Calu3 (cell line): ENCODE data around the gene MYBPH. TPM values are rescaled to one million over a fixed set of nuclear protein-coding genes. Genes with fewer than 3 reads are reported as not detected.

ENCODE experiments used
- BruUV-seq: library from RNA; stranded (reverse); fragments of 400-500 nt; replicated peaks from 2 replicates; lab custom pipeline; 2021; lab: Mats Ljungman, UMichigan
- CTCF ChIA-PET: fragments of 300-600 bp; sonication (Branson Sonifier 250); formaldehyde crosslinking; loops from one replicate; lab custom pipeline; 2022; ENCODE audit warnings: antibody characterized with exemption; lab: Charles Lee
- DNase-seq: peaks from one replicate; pipeline ENCODE4 v3.0.0; 2022
- H3K27ac Mint-ChIP-seq: one replicate; pipeline ENCODE4 v1.8.0; 2022; ENCODE audit warnings: mixed read lengths; ENCODE audit not compliant: unreplicated experiment
- H3K27me3 Mint-ChIP-seq: one replicate; pipeline ENCODE4 v1.8.0; 2022; ENCODE audit warnings: mixed read lengths; ENCODE audit not compliant: unreplicated experiment
- H3K36me3 Mint-ChIP-seq: one replicate; pipeline ENCODE4 v1.8.0; 2022; ENCODE audit warnings: mild to moderate bottlenecking, moderate library complexity, mixed read lengths; ENCODE audit not compliant: insufficient read depth, unreplicated experiment
- H3K4me1 Mint-ChIP-seq: one replicate; pipeline ENCODE4 v1.8.0; 2022; ENCODE audit warnings: mild to moderate bottlenecking, low read depth, mixed read lengths; ENCODE audit not compliant: unreplicated experiment
- H3K4me3 Mint-ChIP-seq: one replicate; pipeline ENCODE4 v1.8.0; 2022; ENCODE audit warnings: mild to moderate bottlenecking, low read depth, moderate library complexity, mixed read lengths; ENCODE audit not compliant: unreplicated experiment
- H3K9me3 Mint-ChIP-seq: one replicate; pipeline ENCODE4 v1.8.0; 2022; ENCODE audit warnings: low read depth, mixed read lengths; ENCODE audit not compliant: unreplicated experiment
- intact Hi-C: fragments of 100-400 bp; cut with micrococcal nuclease; formaldehyde crosslinking; loops from one replicate; pipeline ENCODE4 v1.10.0; 2022; ENCODE audit not compliant: unreplicated experiment
- total RNA-seq: library from RNA; stranded (reverse); gene quantifications from 2 replicates; pipeline ENCODE4 v1.2.3, GENCODE V29; 2022
- TF ChIP-seq, protein P1 (sequence below): fragments of 200-600 bp; IDR thresholded peaks from one replicate; pipeline ENCODE4 v1.8.0; 2022; ENCODE audit warnings: antibody characterized with exemption; ENCODE audit not compliant: unreplicated experiment

The MYBPH gene
- total RNA-seq, 1 experiment from 2014 or later, result not detected

DNA sequence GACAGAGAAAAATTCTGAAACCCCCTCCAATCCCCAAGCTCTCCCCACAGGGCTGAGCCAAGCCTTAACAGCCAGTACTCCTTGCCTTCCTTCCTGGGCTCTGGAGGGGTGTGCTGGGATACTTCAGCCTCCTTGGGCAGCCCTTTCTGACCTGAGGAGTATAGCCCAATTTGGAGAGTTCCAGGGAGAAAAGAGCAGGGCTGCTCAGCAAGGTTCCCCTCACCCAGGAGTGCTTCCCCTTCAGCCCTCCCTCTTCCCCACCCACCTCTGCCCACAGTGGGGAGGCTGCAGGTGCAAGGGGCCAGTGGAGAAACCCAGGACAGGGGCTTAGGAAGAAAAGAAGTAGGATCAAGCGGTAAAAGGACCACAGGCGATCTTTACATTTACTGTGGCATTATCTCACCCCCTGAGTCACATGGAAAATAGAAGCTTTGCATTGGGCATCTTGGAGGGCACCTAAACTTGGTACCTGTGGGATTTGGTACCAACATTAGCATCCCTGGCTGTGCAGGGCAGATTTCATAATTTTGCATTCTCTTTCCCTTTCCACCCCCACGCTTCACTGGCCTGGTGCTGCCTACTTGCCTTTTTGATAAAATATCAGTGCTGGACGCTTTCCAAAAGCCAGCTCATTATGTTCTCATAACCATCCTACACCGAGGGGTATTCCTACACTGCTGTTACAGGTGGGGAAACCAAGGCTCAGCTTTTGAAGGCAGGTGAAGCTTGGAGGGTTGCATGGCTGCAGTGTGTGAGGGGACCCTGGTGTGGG is 50.9 kb downstream of the MYBPH start:
- CTCF ChIA-PET, result interaction anchor here (0.5 to 2.1 kb wide), 5 partner anchors 9 to 956 kb away, joined by 3 to 8 read pairs (median 3); no protein-coding TSS in a partner anchor
- DNase-seq, result no peak
- intact Hi-C loops, result no loop called here
- Mint-ChIP-seq H3K9me3 (no peaks in the 10 kb centered on the region), H3K4me1 (peaks cover 26% of the 10 kb centered on the region), H3K4me3 (no peak overlapping the region), H3K36me3 (peaks cover 8% of the 10 kb centered on the region), H3K27ac (no peak overlapping the region), H3K27me3 (peaks cover 66% of the 10 kb centered on the region)
- TF ChIP-seq, protein P1, sequence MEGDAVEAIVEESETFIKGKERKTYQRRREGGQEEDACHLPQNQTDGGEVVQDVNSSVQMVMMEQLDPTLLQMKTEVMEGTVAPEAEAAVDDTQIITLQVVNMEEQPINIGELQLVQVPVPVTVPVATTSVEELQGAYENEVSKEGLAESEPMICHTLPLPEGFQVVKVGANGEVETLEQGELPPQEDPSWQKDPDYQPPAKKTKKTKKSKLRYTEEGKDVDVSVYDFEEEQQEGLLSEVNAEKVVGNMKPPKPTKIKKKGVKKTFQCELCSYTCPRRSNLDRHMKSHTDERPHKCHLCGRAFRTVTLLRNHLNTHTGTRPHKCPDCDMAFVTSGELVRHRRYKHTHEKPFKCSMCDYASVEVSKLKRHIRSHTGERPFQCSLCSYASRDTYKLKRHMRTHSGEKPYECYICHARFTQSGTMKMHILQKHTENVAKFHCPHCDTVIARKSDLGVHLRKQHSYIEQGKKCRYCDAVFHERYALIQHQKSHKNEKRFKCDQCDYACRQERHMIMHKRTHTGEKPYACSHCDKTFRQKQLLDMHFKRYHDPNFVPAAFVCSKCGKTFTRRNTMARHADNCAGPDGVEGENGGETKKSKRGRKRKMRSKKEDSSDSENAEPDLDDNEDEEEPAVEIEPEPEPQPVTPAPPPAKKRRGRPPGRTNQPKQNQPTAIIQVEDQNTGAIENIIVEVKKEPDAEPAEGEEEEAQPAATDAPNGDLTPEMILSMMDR, result no peak
- no TSS peak for BruUV-seq

DNA sequence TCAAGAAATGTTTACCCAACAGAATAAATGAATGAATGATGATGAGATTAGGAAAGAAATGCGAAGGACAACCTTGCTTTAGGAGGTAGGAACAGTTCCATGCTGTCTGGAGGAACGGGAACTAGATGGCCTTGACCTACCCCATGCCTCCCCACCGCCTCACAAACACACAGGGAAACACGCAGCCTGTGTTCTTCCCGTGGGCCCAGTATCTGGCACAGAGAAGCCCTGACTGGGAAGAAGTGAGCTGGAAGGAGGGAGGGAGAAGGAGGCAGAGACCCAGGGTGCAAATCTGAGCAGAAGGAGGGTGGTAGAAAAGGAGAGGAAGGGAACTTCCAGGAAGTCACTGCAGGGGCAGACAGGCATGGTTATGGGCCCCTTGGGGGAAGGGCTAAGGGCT is 51.6 kb downstream of the MYBPH start:
- Mint-ChIP-seq H3K4me3 (no peak overlapping the region), H3K9me3 (no peaks in the 10 kb centered on the region), H3K36me3 (peaks cover 8% of the 10 kb centered on the region), H3K4me1 (peaks cover 19% of the 10 kb centered on the region), H3K27ac (no peak overlapping the region), H3K27me3 (peaks cover 58% of the 10 kb centered on the region)
- DNase-seq, result no peak
- TF ChIP-seq, protein P1, result no peak
- CTCF ChIA-PET, result interaction anchor here (0.5 to 2.1 kb wide), 3 partner anchors 9 to 68 kb away, joined by 3 to 8 read pairs (median 3); no protein-coding TSS in a partner anchor
- no TSS peak for BruUV-seq
- intact Hi-C loops, result no loop called here

DNA sequence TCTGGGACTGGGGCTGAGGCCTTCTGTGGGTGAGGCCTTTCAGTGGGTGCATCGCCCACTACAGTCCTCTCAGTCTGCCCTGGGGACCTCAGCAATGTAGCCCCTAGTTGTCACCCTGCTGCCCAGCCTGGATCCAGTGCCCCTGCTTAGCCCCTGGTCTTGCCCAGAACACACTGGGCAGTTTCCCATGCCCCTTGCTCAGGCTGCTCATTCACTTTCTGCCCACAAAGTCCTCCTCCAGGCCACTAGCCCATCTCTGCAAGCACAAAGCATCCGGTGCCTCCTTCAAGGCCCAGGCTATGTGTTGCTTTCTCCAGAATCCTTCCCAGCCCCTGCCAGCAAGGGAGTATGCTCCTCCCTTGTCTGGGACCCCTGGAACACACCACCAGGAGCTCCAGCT is 53.5 kb downstream of the MYBPH start:
- Mint-ChIP-seq H3K4me3 (no peak overlapping the region), H3K27me3 (peaks cover 40% of the 10 kb centered on the region), H3K27ac (no peak overlapping the region), H3K4me1 (peaks cover 13% of the 10 kb centered on the region), H3K9me3 (no peaks in the 10 kb centered on the region), H3K36me3 (no peaks in the 10 kb centered on the region)
- BruUV-seq, result no TSS peak
- TF ChIP-seq, protein P1, result no peak
- intact Hi-C loops, result no loop called here
- CTCF ChIA-PET, result interaction anchor here (5.3 kb wide), 1 partner anchor 50 kb away, joined by 68 read pairs; no protein-coding TSS in a partner anchor
- DNase-seq, result no peak

DNA sequence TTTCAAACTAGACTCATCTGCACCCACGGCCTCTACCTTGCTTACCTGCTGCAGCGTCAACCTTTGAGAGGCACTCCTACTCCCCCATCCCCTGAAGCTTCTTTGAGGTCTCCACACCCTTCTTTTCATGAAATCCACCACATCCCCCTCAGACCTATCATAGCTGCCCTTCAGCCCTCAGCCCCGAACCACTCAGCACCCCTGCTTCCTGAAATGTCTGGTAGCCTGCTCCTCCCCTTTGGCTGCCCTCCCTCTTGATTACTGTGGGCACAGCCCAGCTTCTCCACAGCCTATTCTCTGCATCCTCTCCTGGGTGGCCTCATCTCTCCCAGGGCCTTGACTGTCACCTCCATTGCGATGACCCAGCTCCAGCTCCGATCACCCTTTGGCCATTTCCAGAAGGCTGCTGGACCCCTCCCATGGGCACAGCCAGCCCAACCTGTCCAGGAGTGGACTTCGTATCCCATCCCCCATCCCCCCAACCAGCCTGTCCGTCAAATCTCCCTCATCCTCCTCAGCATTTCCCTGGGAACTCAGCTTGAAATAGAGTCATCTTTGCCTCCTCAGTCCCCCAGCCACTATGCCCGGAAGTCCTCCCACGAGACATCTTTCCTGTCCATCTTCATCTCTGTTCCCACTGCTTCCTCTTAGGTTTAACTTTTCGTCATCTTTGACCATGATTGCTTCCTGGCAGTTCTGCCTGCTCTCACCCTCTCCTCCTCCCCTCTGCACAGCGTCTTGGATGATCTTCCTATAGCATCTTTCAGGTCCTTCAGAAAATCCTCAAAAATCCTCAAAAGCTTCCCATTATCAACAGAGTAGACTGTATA is 54.2 kb downstream of the MYBPH start:
- Mint-ChIP-seq H3K27ac (no peak overlapping the region), H3K4me3 (no peak overlapping the region), H3K27me3 (peaks cover 32% of the 10 kb centered on the region), H3K9me3 (no peaks in the 10 kb centered on the region), H3K36me3 (no peaks in the 10 kb centered on the region), H3K4me1 (peaks cover 6% of the 10 kb centered on the region)
- no peak for DNase-seq
- intact Hi-C loops, result no loop called here
- no TSS peak for BruUV-seq
- CTCF ChIA-PET, result interaction anchor here (1.0 to 5.3 kb wide), 3 partner anchors 9 to 51 kb away, joined by 4 to 68 read pairs (median 7); no protein-coding TSS in a partner anchor
- TF ChIP-seq, protein P1, result no peak
